CD14-positive monocyte (primary cell): ENCODE measurements around the gene PHACTR3. TPM values are rescaled to one million over a fixed set of nuclear protein-coding genes. Genes with fewer than 3 reads are reported as not detected.

Source experiments
- DNase-seq, 3 donors: peaks; one replicate each; pipeline ENCODE4 v3.0.0-alpha.2; 2011 to 2022
- H2AFZ ChIP-seq: 2 replicates; pipeline ENCODE4 v1.6.0; 2012; ENCODE audit warnings: mild to moderate bottlenecking, low read depth, low read length, inconsistent platforms; ENCODE audit not compliant: insufficient read depth, poor library complexity, severe bottlenecking
- H3K27ac ChIP-seq, 2 donors: 1 replicate in 1 of 2; 2 replicates in 1 of 2; pipeline ENCODE4 v1.5.1; 2012 to 2013; ENCODE audit warnings: low read length in 2 of 2, control low read depth in 1 of 2, inconsistent platforms in 1 of 2, low read depth in 1 of 2, mild to moderate bottlenecking in 1 of 2
- H3K27me3 ChIP-seq, 2 donors: one replicate each; pipeline versions ENCODE4 v1.6.0 to v1.6.1; 2011 to 2013; ENCODE audit warnings: low read length in 2 of 2; ENCODE audit not compliant: control insufficient read depth in 2 of 2, insufficient read depth in 2 of 2
- H3K36me3 ChIP-seq, 2 donors: replicated peaks in 1 of 2; 1 replicate in 1 of 2; 2 replicates in 1 of 2; pipeline versions ENCODE4 v1.5.1 to v1.6.1; 2012 to 2013; ENCODE audit warnings: low read length in 2 of 2, control low read depth in 1 of 2, inconsistent platforms in 1 of 2, mild to moderate bottlenecking in 1 of 2; ENCODE audit not compliant: insufficient read depth in 2 of 2, control insufficient read depth in 1 of 2
- H3K4me1 ChIP-seq, 2 donors: 1 replicate in 1 of 2; 2 replicates in 1 of 2; pipeline versions ENCODE4 v1.5.1 to v1.6.1; 2012 to 2013; ENCODE audit warnings: low read length in 2 of 2, control low read depth in 1 of 2, inconsistent platforms in 1 of 2, mild to moderate bottlenecking in 1 of 2, moderate library complexity in 1 of 2; ENCODE audit not compliant: insufficient read depth in 2 of 2, control insufficient read depth in 1 of 2
- H3K4me2 ChIP-seq: replicated peaks from 2 replicates; pipeline ENCODE3; 2012; ENCODE audit warnings: low read length, moderate library complexity, mild to moderate bottlenecking; ENCODE audit not compliant: poor library complexity, severe bottlenecking; ENCODE audit errors: extremely low read depth
- H3K4me3 ChIP-seq, 3 experiments: fragments of 200-600 bp in 1 of 3; sonication (generic) in 1 of 3; replicated peaks in 1 of 3; 1 replicate in 2 of 3; 2 replicates in 1 of 3; pipeline ENCODE4 v1.5.1; 2011 to 2013; ENCODE audit warnings: low read length in 3 of 3, mild to moderate bottlenecking in 3 of 3, control low read depth in 2 of 3, low read depth in 2 of 3, inconsistent platforms in 1 of 3, moderate library complexity in 1 of 3
- H3K79me2 ChIP-seq: 2 replicates; pipeline ENCODE4 v1.6.0; 2012; ENCODE audit warnings: mild to moderate bottlenecking, control low read depth, inconsistent platforms, low read length, moderate library complexity; ENCODE audit not compliant: insufficient read depth
- H3K9ac ChIP-seq: 2 replicates; pipeline ENCODE4 v1.6.0; 2017; ENCODE audit warnings: low read length, mild to moderate bottlenecking; ENCODE audit not compliant: insufficient read depth, poor library complexity, severe bottlenecking
- H3K9me3 ChIP-seq, 2 donors: replicated peaks in 1 of 2; 1 replicate in 1 of 2; 2 replicates in 1 of 2; pipeline versions ENCODE4 v1.5.1 to v1.6.1; 2012 to 2013; ENCODE audit warnings: low read length in 2 of 2, control low read depth in 1 of 2; ENCODE audit not compliant: control insufficient read depth in 1 of 2, insufficient read depth in 1 of 2
- H4K20me1 ChIP-seq: 2 replicates; pipeline ENCODE4 v1.6.0; 2012; ENCODE audit warnings: mild to moderate bottlenecking, low read length, control low read depth, moderate library complexity; ENCODE audit not compliant: insufficient read depth
- H3K27ac Mint-ChIP-seq, 7 donors: one replicate each; pipeline ENCODE4 v1.8.0; 2020; ENCODE audit warnings: mild to moderate bottlenecking in 7 of 7, mixed read lengths in 7 of 7, moderate library complexity in 6 of 7, inconsistent platforms in 2 of 7
- H3K27me3 Mint-ChIP-seq, 3 donors: one replicate each; pipeline ENCODE4 v1.8.0; 2021 to 2022; ENCODE audit warnings: low read depth in 3 of 3, mild to moderate bottlenecking in 3 of 3, mixed read lengths in 3 of 3, moderate library complexity in 3 of 3, inconsistent platforms in 1 of 3
- H3K36me3 Mint-ChIP-seq, 2 donors: one replicate each; pipeline ENCODE4 v1.8.0; 2020; ENCODE audit warnings: mixed read lengths in 2 of 2, inconsistent platforms in 1 of 2, mild to moderate bottlenecking in 1 of 2
- H3K4me1 Mint-ChIP-seq: one replicate; pipeline ENCODE4 v1.8.0; 2020; ENCODE audit warnings: mild to moderate bottlenecking, mixed read lengths
- H3K4me3 Mint-ChIP-seq, 2 donors: one replicate each; pipeline ENCODE4 v1.8.0; 2020; ENCODE audit warnings: mild to moderate bottlenecking in 2 of 2, mixed read lengths in 2 of 2, moderate library complexity in 1 of 2
- H3K9me3 Mint-ChIP-seq, 7 donors: one replicate each; pipeline ENCODE4 v1.8.0; 2020 to 2022; ENCODE audit warnings: mixed read lengths in 7 of 7, mild to moderate bottlenecking in 6 of 7, moderate library complexity in 6 of 7, inconsistent platforms in 2 of 7
- WGBS: methylation state at CpG from one replicate; pipeline ENCODE4 v1.1.5; 2013; ENCODE audit warnings: missing lambda C conversion rate; ENCODE audit not compliant: insufficient coverage; 5-methylcytosine and 5-hydroxymethylcytosine counted together
- intact Hi-C, 2 donors: fragments of 100-400 bp; cut with micrococcal nuclease; formaldehyde crosslinking; loops; one replicate each; pipeline versions ENCODE4 v1.15.0 to v1.15.1; 2023
- polyA plus RNA-seq, 3 donors: library from polyadenylated mRNA; depleted of rRNA in 1 of 3; unstranded in 2 of 3; stranded (reverse) in 1 of 3; fragments of 300-500 nt in 2 of 3; fragments of >200 nt in 1 of 3; fragmentation: Illumina TruSeq in 2 of 3; gene quantifications; 1 replicate in 2 of 3; 2 replicates in 1 of 3; pipeline ENCODE4 v1.2.3, GENCODE V29; 2012 to 2021
- TF ChIP-seq, protein P1 (sequence below): fragments of 200-600 bp; IDR thresholded peaks from one replicate; pipeline ENCODE4 v1.8.0; 2022; ENCODE audit warnings: antibody characterized with exemption, mild to moderate bottlenecking

Gene PHACTR3
- polyA plus RNA-seq, 3 donors = 0.11 to 0.17 TPM; not detected in 1

DNA sequence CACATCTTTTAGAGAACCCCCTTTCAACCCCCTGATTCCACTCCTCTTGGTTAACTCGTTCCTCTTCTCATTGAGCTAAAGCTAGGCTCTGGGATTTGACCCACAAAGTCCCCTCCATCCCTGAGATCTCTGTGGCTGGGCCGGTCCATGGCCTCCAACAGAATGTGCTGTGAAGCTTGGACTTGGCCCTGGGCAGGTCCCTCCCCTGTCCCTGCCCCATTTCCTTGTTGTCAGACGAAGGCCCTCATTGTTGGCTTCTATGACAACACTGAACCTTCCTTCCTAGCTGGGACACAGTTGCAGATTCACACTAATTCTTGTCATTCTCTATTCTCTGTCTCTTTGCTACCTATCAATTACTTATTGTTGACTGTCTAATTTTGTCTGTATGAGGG is 173.0 kb downstream of the PHACTR3 start:
- TF ChIP-seq, protein P1, sequence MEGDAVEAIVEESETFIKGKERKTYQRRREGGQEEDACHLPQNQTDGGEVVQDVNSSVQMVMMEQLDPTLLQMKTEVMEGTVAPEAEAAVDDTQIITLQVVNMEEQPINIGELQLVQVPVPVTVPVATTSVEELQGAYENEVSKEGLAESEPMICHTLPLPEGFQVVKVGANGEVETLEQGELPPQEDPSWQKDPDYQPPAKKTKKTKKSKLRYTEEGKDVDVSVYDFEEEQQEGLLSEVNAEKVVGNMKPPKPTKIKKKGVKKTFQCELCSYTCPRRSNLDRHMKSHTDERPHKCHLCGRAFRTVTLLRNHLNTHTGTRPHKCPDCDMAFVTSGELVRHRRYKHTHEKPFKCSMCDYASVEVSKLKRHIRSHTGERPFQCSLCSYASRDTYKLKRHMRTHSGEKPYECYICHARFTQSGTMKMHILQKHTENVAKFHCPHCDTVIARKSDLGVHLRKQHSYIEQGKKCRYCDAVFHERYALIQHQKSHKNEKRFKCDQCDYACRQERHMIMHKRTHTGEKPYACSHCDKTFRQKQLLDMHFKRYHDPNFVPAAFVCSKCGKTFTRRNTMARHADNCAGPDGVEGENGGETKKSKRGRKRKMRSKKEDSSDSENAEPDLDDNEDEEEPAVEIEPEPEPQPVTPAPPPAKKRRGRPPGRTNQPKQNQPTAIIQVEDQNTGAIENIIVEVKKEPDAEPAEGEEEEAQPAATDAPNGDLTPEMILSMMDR = no peak
- no peaks in the 10 kb centered on the region for H3K79me2 ChIP-seq
- DNase-seq = no peak
- no peak overlapping the region for H2AFZ ChIP-seq
- no peaks in the 10 kb centered on the region for H3K4me1 Mint-ChIP-seq
- no peak overlapping the region for H3K27ac ChIP-seq
- H3K27ac Mint-ChIP-seq = no peak overlapping the region
- H4K20me1 ChIP-seq = no peaks in the 10 kb centered on the region
- no peak overlapping the region for H3K4me2 ChIP-seq
- peak overlapping the region in 1 of 2 donors; percentile 18 for H3K4me3 Mint-ChIP-seq
- H3K27me3 Mint-ChIP-seq = peaks cover 5 to 8% (median 7%) of the 10 kb centered on the region in 3 donors
- no peak overlapping the region for H3K4me3 ChIP-seq
- no peak overlapping the region for H3K9ac ChIP-seq
- no peaks in the 10 kb centered on the region for H3K36me3 Mint-ChIP-seq
- no peaks in the 10 kb centered on the region for H3K36me3 ChIP-seq
- H3K9me3 Mint-ChIP-seq = peaks cover 0 to 2% (median 0%) of the 10 kb centered on the region in 7 donors
- H3K27me3 ChIP-seq = no peaks in the 10 kb centered on the region
- intact Hi-C loops = no loop called here
- no peaks in the 10 kb centered on the region for H3K9me3 ChIP-seq
- H3K4me1 ChIP-seq = no peaks in the 10 kb centered on the region
- WGBS = 74% methylated on average over 3 of the region's 3 CpGs

DNA sequence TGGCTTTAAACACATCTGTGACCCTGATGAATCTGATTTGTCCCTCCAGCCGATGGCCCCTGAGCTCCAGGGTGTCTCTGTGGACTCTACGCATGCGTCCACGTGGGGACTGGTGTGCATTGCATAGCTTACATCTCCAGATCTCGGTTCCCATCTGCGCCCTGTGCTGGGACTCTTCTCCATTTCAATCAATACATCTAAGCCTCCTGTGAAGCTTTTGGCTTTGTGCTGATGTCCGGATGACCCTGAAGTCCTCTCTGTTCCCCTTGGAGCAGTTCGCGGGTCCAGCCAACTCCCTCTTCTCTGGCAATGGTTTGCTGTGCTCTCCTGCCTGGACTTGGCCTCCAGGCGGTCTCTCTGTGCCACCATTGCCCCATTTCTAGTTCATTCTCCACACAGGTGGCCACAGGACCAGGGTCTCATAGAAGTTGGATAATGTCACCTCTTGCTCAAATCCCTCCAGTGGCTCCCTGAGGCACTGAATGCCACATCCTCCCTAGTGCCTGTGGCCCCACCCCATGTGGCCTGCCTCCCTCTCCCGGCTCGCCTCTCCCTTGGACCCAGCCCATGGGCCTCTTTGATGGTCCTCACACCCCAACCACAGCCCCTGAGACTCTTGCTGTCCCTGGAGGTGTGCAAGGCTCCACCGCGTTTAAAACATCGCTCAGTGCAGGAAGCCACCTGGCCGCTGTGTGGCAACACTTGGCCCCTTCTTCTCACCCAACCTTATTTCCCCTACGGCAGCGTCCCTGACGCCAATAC is 173.7 kb downstream of the PHACTR3 start:
- WGBS = 75% methylated on average over 14 of the region's 19 CpGs
- H3K4me1 Mint-ChIP-seq = no peaks in the 10 kb centered on the region

More for the DNA sequence above, 173.7 kb downstream of the PHACTR3 start:
- Histone ChIP-seq H3K4me1 (no peaks in the 10 kb centered on the region), H4K20me1 (no peaks in the 10 kb centered on the region), H3K27ac (no peak overlapping the region), H3K4me2 (no peak overlapping the region), H2AFZ (no peak overlapping the region), H3K9ac (no peak overlapping the region), H3K36me3 (no peaks in the 10 kb centered on the region), H3K4me3 (no peak overlapping the region), H3K27me3 (no peaks in the 10 kb centered on the region), H3K9me3 (no peaks in the 10 kb centered on the region), H3K79me2 (no peaks in the 10 kb centered on the region)
- Mint-ChIP-seq H3K27me3 (peaks cover 5 to 8% (median 6%) of the 10 kb centered on the region in 3 donors), H3K9me3 (peaks cover 0 to 3% (median 0%) of the 10 kb centered on the region in 7 donors), H3K36me3 (no peaks in the 10 kb centered on the region), H3K27ac (peak overlapping the region in 1 of 7 donors; percentile 3), H3K4me3 (no peak overlapping the region)
- TF ChIP-seq, protein P1 = no peak
- DNase-seq = no peak
- intact Hi-C loops = no loop called here
